ENCODE results near the gene TSPAN13.

Gene TSPAN13

GRCh38 chr7:16816824-16817223 is 63.3 kb downstream of the TSPAN13 start:
- DNase-seq = no peak

GRCh38 chr7:16817536-16817935 is 64.0 kb downstream of the TSPAN13 start:
- no peak for DNase-seq

- no peak for DNase-seq
Measured at GRCh38 chr7:16818732-16819131, 65.2 kb downstream of the TSPAN13 start.

- DNase-seq = no peak
Measured at GRCh38 chr7:16822029-16822428, 68.5 kb downstream of the TSPAN13 start.

GRCh38 chr7:16826060-16826459 is 72.5 kb downstream of the TSPAN13 start:
- no peak for DNase-seq

- no peak for DNase-seq
Measured at GRCh38 chr7:16833373-16833772, 79.8 kb downstream of the TSPAN13 start.
